ENCODE measurements around the gene MIF4GD.

DNA sequence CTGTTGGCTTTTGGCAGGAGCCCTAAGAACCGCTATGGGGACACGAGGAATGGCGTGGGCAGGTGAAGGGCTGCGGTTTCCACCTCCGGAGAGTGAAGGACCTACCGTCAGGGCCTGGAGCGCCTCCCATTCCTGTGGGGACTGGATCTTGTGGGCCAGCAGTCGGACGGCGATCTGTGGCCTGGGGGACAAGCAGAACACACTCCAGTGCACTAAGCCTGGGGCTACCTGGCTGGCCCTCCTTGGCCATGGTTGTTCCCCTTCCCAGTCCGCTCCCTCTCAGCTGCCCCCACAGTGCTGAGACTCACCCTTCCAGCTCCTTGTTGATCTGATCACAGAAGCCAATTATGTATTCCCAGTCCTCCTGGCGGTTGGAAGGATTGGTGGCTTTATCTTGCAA is 24.6 kb downstream of the MIF4GD start:
- TF ChIP-seq, protein P1, sequence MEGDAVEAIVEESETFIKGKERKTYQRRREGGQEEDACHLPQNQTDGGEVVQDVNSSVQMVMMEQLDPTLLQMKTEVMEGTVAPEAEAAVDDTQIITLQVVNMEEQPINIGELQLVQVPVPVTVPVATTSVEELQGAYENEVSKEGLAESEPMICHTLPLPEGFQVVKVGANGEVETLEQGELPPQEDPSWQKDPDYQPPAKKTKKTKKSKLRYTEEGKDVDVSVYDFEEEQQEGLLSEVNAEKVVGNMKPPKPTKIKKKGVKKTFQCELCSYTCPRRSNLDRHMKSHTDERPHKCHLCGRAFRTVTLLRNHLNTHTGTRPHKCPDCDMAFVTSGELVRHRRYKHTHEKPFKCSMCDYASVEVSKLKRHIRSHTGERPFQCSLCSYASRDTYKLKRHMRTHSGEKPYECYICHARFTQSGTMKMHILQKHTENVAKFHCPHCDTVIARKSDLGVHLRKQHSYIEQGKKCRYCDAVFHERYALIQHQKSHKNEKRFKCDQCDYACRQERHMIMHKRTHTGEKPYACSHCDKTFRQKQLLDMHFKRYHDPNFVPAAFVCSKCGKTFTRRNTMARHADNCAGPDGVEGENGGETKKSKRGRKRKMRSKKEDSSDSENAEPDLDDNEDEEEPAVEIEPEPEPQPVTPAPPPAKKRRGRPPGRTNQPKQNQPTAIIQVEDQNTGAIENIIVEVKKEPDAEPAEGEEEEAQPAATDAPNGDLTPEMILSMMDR (conservative IDR thresholded peaks at IDR 0.05; ENCODE audit: low read depth, low read length), result no peak
- no peak for TF ChIP-seq MXI1 (IDR thresholded peaks at IDR 0.05; ENCODE audit: borderline replicate concordance, low read depth, low read length)
- TF ChIP-seq POLR2A (IDR thresholded peaks at IDR 0.05; ENCODE audit: low read depth, low read length), result no peak

Data from IMR-90 (cell line).